D341Med (cell line): ENCODE results near the gene SENP8.
"Not testable (repeated sequence)": the region's sequence is repeated elsewhere in the genome, so short reads cannot be mapped to it uniquely, and the experiment has no call there.

ENCODE experiments used
- DNase-seq: peaks from one replicate; pipeline ENCODE4 v3.0.0; 2012; ENCODE audit warnings: low spot score

The SENP8 gene

GRCh38 chr15:72118017-72118978 is at the start of gene SENP8, which contains the start of gene MYO9A:
Gene SENP8 (plus strand): TSS chr15:72118403. CDS start chr15:72139624, 21,221 bp downstream.
Gene MYO9A (minus strand): TSS chr15:72118150. CDS start chr15:72046563, 71,587 bp downstream.
- peak; percentile 99 for DNase-seq

DNA sequence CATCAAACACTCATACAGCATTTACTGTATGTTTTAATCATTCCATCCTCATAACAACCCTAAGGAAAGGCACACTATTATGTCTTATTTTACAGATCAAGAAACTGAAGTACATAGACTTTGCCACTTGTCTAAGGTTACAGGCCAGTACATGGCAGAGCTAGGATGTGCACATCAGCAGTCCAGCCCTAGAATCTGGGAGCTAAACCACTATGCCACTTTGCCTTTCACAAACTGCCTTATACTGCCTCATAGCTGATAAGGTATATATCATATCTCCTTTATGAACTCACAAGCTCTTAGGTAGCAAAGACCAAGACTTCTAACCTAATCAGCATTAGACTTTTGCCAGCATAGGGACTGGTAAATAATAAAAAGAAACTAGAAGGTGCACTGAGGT is 49.3 kb upstream of the SENP8 start:
- DNase-seq: no peak

GRCh38 chr15:72070817-72071447 is 47.3 kb upstream of the SENP8 start:
- no peak for DNase-seq

- not testable (repeated sequence) for DNase-seq
Measured at GRCh38 chr15:72071448-72071825, 46.8 kb upstream of the SENP8 start.

DNA sequence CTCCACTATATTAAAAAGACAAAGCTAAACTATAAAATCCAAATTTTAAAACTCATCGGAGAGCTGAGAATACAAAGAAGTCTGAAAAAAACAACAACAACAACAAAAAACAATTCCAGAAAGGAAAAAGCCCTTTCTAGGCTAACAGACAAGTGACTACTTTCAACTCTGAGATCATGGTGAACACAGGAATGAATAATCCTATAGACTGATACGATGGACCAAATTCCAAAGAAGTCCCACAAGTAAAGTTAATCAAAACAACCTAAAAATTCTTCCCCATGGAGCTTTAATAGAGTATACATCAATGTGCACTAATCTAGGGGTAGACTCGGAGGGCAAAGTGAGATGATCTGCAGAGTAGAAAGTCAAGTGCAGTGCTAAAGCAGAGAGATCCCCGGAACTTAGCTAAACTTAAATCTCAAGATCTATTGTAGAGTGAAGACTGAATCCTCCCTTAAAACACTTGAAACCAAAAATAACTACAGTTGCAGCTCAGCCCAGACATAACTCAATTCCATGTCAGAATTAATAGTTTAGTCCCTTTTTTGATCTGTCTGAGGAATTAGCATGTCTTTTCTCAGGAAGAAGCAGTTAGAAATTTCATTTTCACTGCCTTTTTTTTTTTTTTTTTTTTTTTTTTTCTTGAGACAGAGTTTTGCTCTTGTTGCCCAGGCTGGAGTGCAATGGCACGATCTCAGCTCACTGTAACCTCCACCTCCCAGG is 43.7 kb upstream of the SENP8 start:
- no peak for DNase-seq

GRCh38 chr15:72077950-72078349 is 40.3 kb upstream of the SENP8 start:
- no peak for DNase-seq

DNA sequence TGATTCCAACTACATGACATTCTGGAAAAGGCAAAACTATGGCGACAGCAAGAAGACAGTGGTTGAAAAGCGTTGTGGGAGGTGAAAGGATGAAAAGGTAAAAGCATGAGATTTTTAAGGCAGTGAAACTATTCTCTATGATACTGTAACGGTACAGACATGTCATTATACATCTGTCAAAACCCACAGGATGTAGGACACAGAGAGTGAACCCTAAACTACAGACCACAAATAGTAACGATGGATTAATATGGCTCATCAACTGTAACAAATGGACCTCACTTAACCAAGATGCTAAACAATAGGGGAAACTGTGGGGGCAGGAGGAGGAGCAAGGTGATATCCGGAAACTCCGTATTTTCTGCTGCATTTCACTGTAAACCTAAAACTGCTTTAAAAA is 39.3 kb upstream of the SENP8 start:
- DNase-seq: no peak

DNA sequence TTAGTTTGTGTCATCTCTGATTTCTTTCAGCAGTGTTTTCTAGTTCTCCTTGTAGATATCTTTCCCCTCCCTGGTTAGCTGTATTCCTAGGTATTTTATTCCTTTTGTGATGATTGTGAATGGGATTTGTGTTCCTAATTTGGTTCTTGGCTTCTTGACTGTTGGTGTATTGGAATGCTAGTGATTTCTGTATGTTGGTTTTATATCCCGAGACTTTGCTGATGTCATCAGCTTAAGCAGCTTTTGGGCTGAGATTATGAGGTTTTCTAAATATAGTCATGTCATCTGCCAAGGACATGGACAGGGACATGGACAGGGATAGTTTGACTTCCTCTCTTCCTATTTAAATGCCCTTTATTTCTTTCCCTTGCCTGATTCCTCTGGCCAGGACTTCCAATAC is 36.0 kb upstream of the SENP8 start:
- DNase-seq: no peak

DNA sequence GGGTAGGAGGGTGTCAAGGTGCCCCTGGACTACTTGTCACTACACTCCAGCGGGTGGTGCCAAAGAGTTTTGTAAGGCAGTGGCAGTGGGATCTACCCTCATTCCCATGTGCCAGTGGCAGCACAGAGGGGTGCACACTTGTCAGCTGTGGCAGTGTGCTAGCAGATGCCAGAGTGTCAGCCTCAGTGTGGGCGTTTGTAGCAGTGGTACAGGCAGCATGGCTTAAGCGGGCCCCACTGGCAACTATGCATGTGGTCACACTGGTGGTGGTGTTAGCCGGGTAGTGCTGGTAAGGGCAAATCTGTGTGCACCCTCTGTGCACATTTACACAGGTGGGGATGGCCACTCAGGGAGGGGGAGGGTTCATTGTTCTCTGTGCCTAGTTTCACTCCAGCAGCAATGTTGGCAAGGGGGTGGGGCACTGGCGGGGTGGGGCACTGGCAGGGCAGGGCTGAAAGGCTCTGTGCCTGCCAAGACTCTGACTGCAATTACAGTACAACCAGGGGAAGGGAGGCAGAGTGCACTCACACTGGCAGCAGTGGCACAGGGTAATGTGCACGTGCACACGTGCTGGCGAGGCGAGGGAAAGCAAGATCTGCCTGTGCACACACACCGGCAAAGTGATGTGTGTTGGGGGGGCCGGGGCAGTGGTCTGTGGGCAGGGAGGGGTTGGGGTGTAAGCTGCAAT is 32.0 kb upstream of the SENP8 start:
- no peak for DNase-seq

DNA sequence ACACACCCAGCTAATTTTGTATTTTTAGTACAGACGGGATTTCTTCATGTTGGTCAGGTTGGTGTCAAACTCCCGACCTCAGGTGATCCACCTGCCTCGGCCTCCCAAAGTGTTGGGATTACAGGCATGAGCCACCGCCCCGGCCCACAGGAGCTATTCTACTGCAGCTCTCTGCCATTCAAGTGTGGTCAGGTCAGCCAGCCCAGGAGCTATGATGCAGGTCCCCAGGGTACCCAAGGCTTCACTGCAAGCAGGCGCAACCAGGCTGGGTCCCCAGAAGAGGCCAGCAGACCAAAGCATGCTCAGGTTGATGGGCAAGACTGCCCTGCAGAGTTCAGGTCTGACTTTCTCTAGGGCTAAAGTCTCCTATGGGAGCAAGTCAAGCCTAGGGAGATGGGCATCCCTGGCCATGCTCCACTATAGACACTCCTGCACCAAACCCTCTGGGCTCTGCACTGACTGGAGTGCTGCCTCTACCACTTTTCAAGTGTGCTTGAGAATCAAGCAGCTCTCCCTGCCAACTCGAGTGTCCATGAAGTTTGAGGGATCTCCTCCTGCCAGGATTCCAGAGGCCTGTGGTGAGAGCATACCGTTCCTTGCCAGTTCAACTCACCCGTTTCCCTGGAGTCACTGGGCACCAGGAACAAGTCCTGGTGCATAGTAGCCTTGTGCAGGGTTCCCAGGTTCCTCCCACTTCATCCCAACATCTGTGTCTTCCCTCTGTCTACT is 31.1 kb upstream of the SENP8 start:
- no peak for DNase-seq

- no peak for DNase-seq
Measured at GRCh38 chr15:72092006-72092405, 26.2 kb upstream of the SENP8 start.

DNA sequence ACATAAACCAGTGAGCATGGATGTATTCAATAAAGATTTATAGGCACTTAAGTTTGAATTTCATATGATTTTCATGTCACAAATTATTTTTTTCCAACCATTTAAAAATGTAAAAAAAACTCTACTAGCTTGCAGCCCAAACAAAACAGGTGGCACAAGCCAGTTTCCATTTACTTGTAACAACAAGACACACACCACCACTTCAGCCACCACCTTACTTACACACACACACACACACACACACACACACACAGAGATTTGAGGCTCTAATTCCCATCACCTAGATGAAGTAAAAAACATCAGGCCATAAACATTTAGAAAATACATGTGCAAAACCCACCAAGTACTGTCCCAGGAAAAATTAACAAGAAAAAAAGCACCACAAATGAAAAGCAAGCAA is 25.5 kb upstream of the SENP8 start:
- no peak for DNase-seq

GRCh38 chr15:72096796-72097195 is 21.4 kb upstream of the SENP8 start:
- no peak for DNase-seq

DNA sequence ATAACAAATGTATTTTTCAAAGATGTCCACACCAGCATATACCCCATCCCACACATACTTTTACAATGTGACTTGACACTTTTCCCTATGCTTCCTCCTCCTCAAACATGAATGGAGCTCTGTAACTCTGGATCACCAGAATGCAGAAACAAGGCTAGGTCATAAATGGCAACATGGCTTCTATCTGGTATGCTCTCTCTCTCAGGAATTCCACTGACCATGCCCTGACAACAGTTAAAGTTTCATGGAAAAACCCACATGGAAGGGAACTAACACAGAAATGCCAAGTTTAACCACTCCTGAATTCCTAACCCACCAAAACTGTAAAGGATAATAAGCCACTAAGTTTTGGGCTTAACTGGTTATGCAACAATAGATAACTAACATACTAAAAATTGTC is 20.2 kb upstream of the SENP8 start:
- no peak for DNase-seq

DNA sequence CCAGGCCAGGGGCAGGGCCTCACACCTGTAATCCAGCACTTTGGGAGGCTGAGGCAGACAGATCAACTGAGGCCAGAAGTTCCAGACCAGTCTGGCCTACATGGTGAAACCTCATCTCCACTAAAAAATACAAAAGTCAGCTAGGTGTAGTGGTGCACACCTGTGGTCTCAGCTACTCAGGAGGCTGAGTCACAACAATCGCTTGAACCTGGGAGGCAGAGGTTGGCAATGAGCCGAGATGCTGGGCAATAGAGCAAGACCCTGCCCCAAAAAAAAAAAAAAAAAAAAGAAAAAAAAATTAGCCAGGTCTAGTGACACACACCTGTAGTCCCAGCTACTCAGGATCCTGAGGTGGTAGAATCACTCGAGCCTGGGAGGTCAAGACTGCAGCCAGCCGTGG is 19.0 kb upstream of the SENP8 start:
- no peak for DNase-seq

DNA sequence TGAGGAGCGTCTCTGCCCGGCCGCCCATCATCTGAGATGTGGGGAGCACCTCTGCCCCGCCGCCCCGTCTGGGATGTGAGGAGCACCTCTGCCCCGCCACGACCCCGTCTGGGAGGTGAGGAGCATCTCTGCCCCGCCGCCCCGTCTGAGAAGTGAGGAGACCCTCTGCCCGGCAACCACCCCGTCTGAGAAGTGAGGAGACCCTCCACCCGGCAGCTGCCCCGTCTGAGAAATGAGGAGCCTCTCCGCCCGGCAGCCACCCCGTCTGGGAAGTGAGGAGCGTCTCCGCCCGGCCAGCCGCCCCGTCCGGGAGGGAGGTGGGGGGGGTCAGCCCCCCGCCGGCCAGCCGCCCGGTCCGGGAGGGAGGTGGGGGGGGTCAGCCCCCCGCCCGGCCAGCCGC is 17.7 kb upstream of the SENP8 start:
- DNase-seq: not testable (repeated sequence)

GRCh38 chr15:72105111-72105510 is 13.1 kb upstream of the SENP8 start:
- no peak for DNase-seq

- DNase-seq: no peak
Measured at GRCh38 chr15:72106068-72106467, 12.1 kb upstream of the SENP8 start.

GRCh38 chr15:72110355-72110754 is 7.8 kb upstream of the SENP8 start:
- no peak for DNase-seq

GRCh38 chr15:72112116-72112515 is 6.1 kb upstream of the SENP8 start:
- no peak for DNase-seq

- no peak for DNase-seq
Measured at GRCh38 chr15:72112805-72113204, 5.4 kb upstream of the SENP8 start.
